Lung (tissue), 13 donors: Measurements from ENCODE around the gene SHROOM4. TPM values are rescaled to one million over a fixed set of nuclear protein-coding genes. Genes with fewer than 3 reads are reported as not detected.

Source experiments
- ATAC-seq: fragments of 200-7000 bp; cut with Tn5 transposase; one replicate; pipeline ENCODE4 v1.9.1; 2020; ENCODE audit warnings: moderate number of reproducible peaks; ENCODE audit not compliant: insufficient read depth, low FRiP score
- DNase-seq, 3 donors: peaks; one replicate each; pipeline ENCODE4 v3.0.0-alpha.2; 2013 to 2017
- H3K27ac ChIP-seq, 2 donors: one replicate each; pipeline ENCODE4 v1.5.1; 2013; ENCODE audit warnings: mild to moderate bottlenecking in 2 of 2, moderate library complexity in 2 of 2, control low read depth in 1 of 2, inconsistent platforms in 1 of 2, low read depth in 1 of 2, low read length in 1 of 2
- H3K27me3 ChIP-seq, 3 donors: one replicate each; pipeline ENCODE4 v1.5.1; 2013; ENCODE audit warnings: low read length in 2 of 3; ENCODE audit not compliant: control insufficient read depth in 3 of 3, insufficient read depth in 3 of 3
- H3K36me3 ChIP-seq, 4 donors: one replicate each; pipeline ENCODE4 v1.5.1; 2013; ENCODE audit warnings: low read length in 4 of 4, mild to moderate bottlenecking in 1 of 4, moderate library complexity in 1 of 4; ENCODE audit not compliant: control insufficient read depth in 4 of 4, insufficient read depth in 4 of 4
- H3K4me1 ChIP-seq, 5 donors: one replicate each; pipeline ENCODE4 v1.5.1; 2013; ENCODE audit warnings: low read length in 5 of 5, mild to moderate bottlenecking in 2 of 5, moderate library complexity in 1 of 5; ENCODE audit not compliant: control insufficient read depth in 5 of 5, insufficient read depth in 5 of 5
- H3K4me3 ChIP-seq: one replicate; pipeline ENCODE4 v1.5.1; 2013; ENCODE audit warnings: mild to moderate bottlenecking, control low read depth, moderate library complexity
- H3K9ac ChIP-seq, 2 donors: one replicate each; pipeline ENCODE4 v1.5.1; 2013; ENCODE audit warnings: low read length in 2 of 2, control low read depth in 1 of 2; ENCODE audit not compliant: insufficient read depth in 1 of 2
- H3K9me3 ChIP-seq, 4 donors: one replicate each; pipeline ENCODE4 v1.5.1; 2013; ENCODE audit warnings: low read length in 3 of 4, mild to moderate bottlenecking in 1 of 4, moderate library complexity in 1 of 4; ENCODE audit not compliant: control insufficient read depth in 4 of 4, insufficient read depth in 3 of 4
- CTCF ChIP-seq: IDR thresholded peaks from 2 replicates; pipeline ENCODE4 v1.5.1; 2012; ENCODE audit warnings: mild to moderate bottlenecking; ENCODE audit errors: control extremely low read depth, extremely low read depth
- WGBS, 2 donors: extraction: QIAGEN DNeasy Blood & Tissue Kit; methylation state at CpG; one replicate each; pipeline ENCODE4 v1.1.7; 2013; 5-methylcytosine and 5-hydroxymethylcytosine counted together
- polyA plus RNA-seq, 2 donors: library from polyadenylated mRNA; stranded (reverse); fragments of 200-250 nt; gene quantifications; one replicate each; pipeline ENCODE4 v1.2.1, GENCODE V29; 2013
- small RNA-seq: library from RNA; depleted of rRNA; stranded (forward); fragments of <200 nt; gene quantifications from one replicate; pipeline ENCODE3, GENCODE V24; 2014; ENCODE audit warnings: low replicate concordance
- total RNA-seq, 2 donors: library from RNA; depleted of rRNA in 1 of 2; stranded (reverse); fragments of >200 nt in 1 of 2; gene quantifications; one replicate each; pipeline ENCODE4 v1.2.1, GENCODE V29; 2014 to 2021
- donor health status: control.
- donor health status: control.
- donor health status: Bipolar disorder and iron deficiency.
- donor health status: healthy.
- donor health status: DM: yes; HTN: yes; CAD: no.

The SHROOM4 gene
- total and polyA plus RNA-seq, 4 donors = 6.8 to 63.3 (median 18.9) TPM

GRCh38 chrX:50565718-50566117 lies 248.3 kb downstream of the SHROOM4 start:
- ATAC-seq = no peak
- Histone ChIP-seq H3K36me3 (no peaks in the 10 kb centered on the region), H3K27me3 (peaks cover 0 to 11% (median 3%) of the 10 kb centered on the region in 3 donors), H3K9ac (no peak overlapping the region), H3K4me3 (no peak overlapping the region), H3K27ac (no peak overlapping the region), H3K9me3 (no peaks in the 10 kb centered on the region), H3K4me1 (no peaks in the 10 kb centered on the region)
- TF ChIP-seq CTCF = no peak
- WGBS, 2 donors = 73 to 92% methylated on average over 4 of the region's 4 CpGs
- DNase-seq = no peak

Small RNA genes within 50 kb of the gene (small RNA-seq; reads per million reads assigned to genes)
- not detected for gene RNU6-935P

Other genes starting within 250 kb of the SHROOM4 start
- gene BMP15, start 96.5 kb upstream of the SHROOM4 start, total RNA-seq = under 1 TPM in 1 of 2 donors, not detected in 1; 0.34 TPM
- under 1 TPM in 1 of 2 donors, not detected in 1; 0.09 TPM for gene BMP15, start 96.5 kb upstream of the SHROOM4 start, polyA plus RNA-seq